Measurements from ENCODE around the gene RNF141. TPM values are rescaled to one million over a fixed set of nuclear protein-coding genes. Genes with fewer than 3 reads are reported as not detected.

The RNF141 gene
- total RNA-seq, 2 donors from 2014 or later = 20.2 to 23.1 TPM

- Histone ChIP-seq H3K9me3 (no peaks in the 10 kb centered on the region), H3K4me3 (no peak overlapping the region), H3K27ac (no peak overlapping the region), H3K4me1 (no peaks in the 10 kb centered on the region), H3K27me3 (no peaks in the 10 kb centered on the region), H3K36me3 (replicated peaks in 1 of 2; ENCODE audit: insufficient read depth in 1 of 2, low read depth in 2 of 2) (no peaks in the 10 kb centered on the region)
- ATAC-seq (no peak), DNase-seq (no peak)
- 84 to 85% methylated on average over 5 of the region's 5 CpGs for WGBS, 2 donors
- intact Hi-C loops (cut with DNase I) = no loop called here
- TF ChIP-seq POLR2A (IDR thresholded peaks at IDR 0.05) = no peak
- no peak for TF ChIP-seq CTCF (IDR thresholded peaks at IDR 0.05)
Measured at GRCh38 chr11:10462746-10463300, 78.2 kb downstream of the RNF141 start.

MicroRNA genes within 50 kb of the gene (microRNA counts, 767-probe panel; counts per million panel counts)
- microRNA hsa-miR-4485 = 0 to 736 counts per million in 2 donors

Other genes starting within 250 kb of the RNF141 start
- 10 to 100 TPM; 23.6 to 38.9 TPM for gene SBF2, start 247.0 kb downstream of the RNF141 start, total RNA-seq
- 10 to 100 TPM; 52.7 to 85.4 TPM for gene ADM, start 236.1 kb downstream of the RNF141 start, total RNA-seq
- gene AMPD3, start 85.9 kb downstream of the RNF141 start, total RNA-seq = 1 to 10 TPM; 3.6 to 9.9 TPM
- gene LYVE1, start 27.5 kb upstream of the RNF141 start, total RNA-seq = 10 to 100 TPM in 1 of 2 donors, 1 to 10 TPM in 1; 6.9 to 31.4 TPM
- 10 to 100 TPM in 1 of 2 donors, 1 to 10 TPM in 1; 1.6 to 10.1 TPM for gene IRAG1, start 152.6 kb upstream of the RNF141 start, total RNA-seq
- gene CTR9, start 210.1 kb upstream of the RNF141 start, total RNA-seq = 10 to 100 TPM; 12.2 to 28.7 TPM